Vagina (tissue), 2 donors: ENCODE measurements around the gene ZNF350.

Experiments
- POLR2A ChIP-seq, 2 donors: fragments of 450-650 bp; IDR thresholded peaks; one replicate each; pipeline ENCODE4 v1.6.1; 2017; ENCODE audit warnings: antibody characterized with exemption in 2 of 2, mild to moderate bottlenecking in 2 of 2, moderate library complexity in 2 of 2
- POLR2AphosphoS5 ChIP-seq, 2 donors: sonication (generic); formaldehyde crosslinking; IDR thresholded peaks; one replicate each; pipeline ENCODE4 v1.9.0; 2017; ENCODE audit warnings: antibody characterized with exemption in 2 of 2, mild to moderate bottlenecking in 2 of 2, low read depth in 1 of 2; ENCODE audit not compliant: insufficient read depth in 1 of 2
- TF ChIP-seq, protein P1 (sequence below), 3 experiments: fragments of 450-650 bp in 2 of 3; fragments of 200-600 bp in 1 of 3; sonication (generic) in 1 of 3; IDR thresholded peaks; one replicate each; pipeline ENCODE4 v1.5.1; 2017 to 2019; ENCODE audit warnings: antibody characterized with exemption in 3 of 3, mild to moderate bottlenecking in 2 of 3, moderate library complexity in 2 of 3

DNA sequence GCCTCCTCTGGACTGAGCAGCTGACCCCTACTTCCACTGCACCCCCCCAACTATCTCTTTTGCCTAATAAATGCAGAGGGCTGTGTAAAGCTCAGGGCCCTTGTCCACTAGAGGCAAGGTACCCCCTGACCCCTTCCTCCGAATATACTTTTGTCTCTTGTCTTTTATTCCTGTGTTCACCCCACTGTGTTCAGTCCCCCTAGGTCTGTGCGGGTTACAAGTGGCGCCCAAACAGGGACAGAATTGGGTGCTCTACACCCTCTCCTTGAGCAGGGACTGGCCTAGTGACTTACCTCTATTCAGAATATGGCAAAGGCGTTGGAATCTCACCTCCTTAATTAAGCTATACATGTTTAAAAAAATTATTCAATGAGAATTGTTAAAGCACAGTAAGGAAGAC lies 15.0 kb downstream of the ZNF350 start:
- TF ChIP-seq, protein P1, sequence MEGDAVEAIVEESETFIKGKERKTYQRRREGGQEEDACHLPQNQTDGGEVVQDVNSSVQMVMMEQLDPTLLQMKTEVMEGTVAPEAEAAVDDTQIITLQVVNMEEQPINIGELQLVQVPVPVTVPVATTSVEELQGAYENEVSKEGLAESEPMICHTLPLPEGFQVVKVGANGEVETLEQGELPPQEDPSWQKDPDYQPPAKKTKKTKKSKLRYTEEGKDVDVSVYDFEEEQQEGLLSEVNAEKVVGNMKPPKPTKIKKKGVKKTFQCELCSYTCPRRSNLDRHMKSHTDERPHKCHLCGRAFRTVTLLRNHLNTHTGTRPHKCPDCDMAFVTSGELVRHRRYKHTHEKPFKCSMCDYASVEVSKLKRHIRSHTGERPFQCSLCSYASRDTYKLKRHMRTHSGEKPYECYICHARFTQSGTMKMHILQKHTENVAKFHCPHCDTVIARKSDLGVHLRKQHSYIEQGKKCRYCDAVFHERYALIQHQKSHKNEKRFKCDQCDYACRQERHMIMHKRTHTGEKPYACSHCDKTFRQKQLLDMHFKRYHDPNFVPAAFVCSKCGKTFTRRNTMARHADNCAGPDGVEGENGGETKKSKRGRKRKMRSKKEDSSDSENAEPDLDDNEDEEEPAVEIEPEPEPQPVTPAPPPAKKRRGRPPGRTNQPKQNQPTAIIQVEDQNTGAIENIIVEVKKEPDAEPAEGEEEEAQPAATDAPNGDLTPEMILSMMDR (IDR thresholded peaks at IDR 0.05): no peak
- TF ChIP-seq POLR2A (IDR thresholded peaks at IDR 0.05) (no peak), POLR2AphosphoS5 (IDR thresholded peaks at IDR 0.05; ENCODE audit: insufficient read depth in 1 of 2, low read depth in 1 of 2) (no peak)
